Right atrium auricular region (tissue), 2 donors: ENCODE measurements around the gene PDE4D. TPM values are rescaled to one million over a fixed set of nuclear protein-coding genes. Genes with fewer than 3 reads are reported as not detected.

ENCODE experiments used
- DNase-seq: peaks from one replicate; pipeline ENCODE4 v3.0.0-alpha.2; 2019; ENCODE audit warnings: low spot score
- H3K27ac ChIP-seq, 2 donors: fragments of 200-600 bp; sonication (generic); 1 replicate in 1 of 2; 2 replicates in 1 of 2; pipeline ENCODE4 v1.5.1; 2016 to 2019
- H3K27me3 ChIP-seq, 2 donors: fragments of 200-600 bp; sonication (generic); one replicate each; pipeline versions ENCODE4 v1.5.1 to v1.6.0; 2017 to 2019
- H3K36me3 ChIP-seq: fragments of 200-600 bp; sonication (generic); one replicate; pipeline ENCODE4 v1.5.1; 2016
- H3K4me1 ChIP-seq, 2 donors: fragments of 200-600 bp; sonication (generic); one replicate each; pipeline versions ENCODE4 v1.5.1 to v1.6.0; 2017 to 2019
- H3K4me3 ChIP-seq, 2 donors: fragments of 200-600 bp; sonication (generic); 1 replicate in 1 of 2; 2 replicates in 1 of 2; pipeline ENCODE4 v1.5.1; 2017 to 2019; ENCODE audit warnings: mild to moderate bottlenecking in 1 of 2, moderate library complexity in 1 of 2
- H3K9me3 ChIP-seq, 2 donors: fragments of 200-600 bp; sonication (generic); one replicate each; pipeline ENCODE4 v1.5.1; 2019
- CTCF ChIP-seq, 2 donors: fragments of 200-600 bp; sonication (generic); IDR thresholded peaks; one replicate each; pipeline ENCODE4 v1.5.1; 2019; ENCODE audit warnings: antibody characterized with exemption in 2 of 2
- total RNA-seq, 2 donors: library from RNA; depleted of rRNA; stranded (reverse); fragments of >200 nt; gene quantifications; one replicate each; pipeline ENCODE4 v1.1.0, GENCODE V29; 2016

The PDE4D gene
- total RNA-seq, 2 donors from 2014 or later: 43.3 to 44.0 TPM

GRCh38 chr5:59049095-59049494 lies 844.4 kb downstream of the PDE4D start:
- H3K27me3 ChIP-seq: no peaks in the 10 kb centered on the region
- no peak overlapping the region for H3K4me3 ChIP-seq
- H3K36me3 ChIP-seq: no peaks in the 10 kb centered on the region
- H3K9me3 ChIP-seq: no peaks in the 10 kb centered on the region
- DNase-seq: no peak
- H3K27ac ChIP-seq: no peak overlapping the region
- no peaks in the 10 kb centered on the region for H3K4me1 ChIP-seq
- no peak for TF ChIP-seq CTCF (IDR thresholded peaks at IDR 0.05)

- peak; percentile 75 for DNase-seq
- no peaks in the 10 kb centered on the region for H3K27me3 ChIP-seq
- peak overlapping the region; percentile 41 to 85 for H3K27ac ChIP-seq
- H3K4me1 ChIP-seq: peaks cover 0 to 31% of the 10 kb centered on the region in 2 donors
- TF ChIP-seq CTCF (IDR thresholded peaks at IDR 0.05): no peak
- no peaks in the 10 kb centered on the region for H3K9me3 ChIP-seq
- no peaks in the 10 kb centered on the region for H3K36me3 ChIP-seq
- no peak overlapping the region for H3K4me3 ChIP-seq
These were observed 851.1 kb downstream of the PDE4D start for GRCh38 chr5:59042201-59043055.

GRCh38 chr5:59041355-59041754 lies 852.2 kb downstream of the PDE4D start:
- H3K4me1 ChIP-seq: peaks cover 0 to 41% of the 10 kb centered on the region in 2 donors
- no peaks in the 10 kb centered on the region for H3K9me3 ChIP-seq
- no peak for DNase-seq
- H3K36me3 ChIP-seq: no peaks in the 10 kb centered on the region
- H3K27me3 ChIP-seq: no peaks in the 10 kb centered on the region
- H3K4me3 ChIP-seq: no peak overlapping the region
- no peak for TF ChIP-seq CTCF (IDR thresholded peaks at IDR 0.05)
- peak overlapping the region; percentile 9 to 85 for H3K27ac ChIP-seq

- H3K36me3 ChIP-seq: no peaks in the 10 kb centered on the region
- no peaks in the 10 kb centered on the region for H3K9me3 ChIP-seq
- peak overlapping the region; percentile 85 to 89 for H3K27ac ChIP-seq
- no peak overlapping the region for H3K4me3 ChIP-seq
- H3K27me3 ChIP-seq: no peaks in the 10 kb centered on the region
- peaks cover 0 to 46% of the 10 kb centered on the region in 2 donors for H3K4me1 ChIP-seq
- no peak for DNase-seq
- no peak for TF ChIP-seq CTCF (IDR thresholded peaks at IDR 0.05)
These were observed 852.7 kb downstream of the PDE4D start for GRCh38 chr5:59040804-59041201.

- peaks cover 0 to 50% of the 10 kb centered on the region in 2 donors for H3K4me1 ChIP-seq
- DNase-seq: no peak
- H3K27me3 ChIP-seq: no peaks in the 10 kb centered on the region
- H3K4me3 ChIP-seq: peak overlapping the region; percentile 59 to 79
- peak overlapping the region; percentile 85 to 89 for H3K27ac ChIP-seq
- H3K36me3 ChIP-seq: no peaks in the 10 kb centered on the region
- TF ChIP-seq CTCF (IDR thresholded peaks at IDR 0.05): no peak
- H3K9me3 ChIP-seq: no peaks in the 10 kb centered on the region
These were observed 853.3 kb downstream of the PDE4D start for GRCh38 chr5:59040024-59040803.
